CD8-positive, alpha-beta memory T cell (primary cell): ENCODE results near the gene SLC25A44. TPM values are rescaled to one million over a fixed set of nuclear protein-coding genes. Genes with fewer than 3 reads are reported as not detected.
A peak's percentile ranks its signal among the peaks of the same experiment; 100 is the strongest.
"Not testable (repeated sequence)": the region's sequence is repeated elsewhere in the genome, so short reads cannot be mapped to it uniquely, and the experiment has no call there.

Experiments
- CTCF ChIA-PET: fragments of 350-600 bp; sonication (Branson Sonifier 250); formaldehyde crosslinking; loops from one replicate; lab custom pipeline; 2021; ENCODE audit warnings: antibody characterized with exemption; lab: Charles Lee
- POLR2A ChIA-PET: fragments of 350-600 bp; sonication (Branson Sonifier 250); formaldehyde crosslinking; loops from one replicate; lab custom pipeline; 2021; ENCODE audit warnings: antibody characterized with exemption; lab: Charles Lee
- DNase-seq, 5 donors: peaks; one replicate each; pipeline versions ENCODE4 v3.0.0 to v3.0.0-alpha.2; 2020 to 2022; ENCODE audit warnings: mixed read lengths in 1 of 5
- H3K27ac ChIP-seq: one replicate; pipeline ENCODE4 v1.7.0; 2013; ENCODE audit warnings: low read depth, mild to moderate bottlenecking, low read length, moderate library complexity
- H3K27me3 ChIP-seq: 2 replicates; pipeline ENCODE4 v1.7.0; 2013; ENCODE audit warnings: low read length, mild to moderate bottlenecking; ENCODE audit not compliant: insufficient read depth, poor library complexity, severe bottlenecking
- H3K36me3 ChIP-seq: 2 replicates; pipeline ENCODE4 v1.7.0; 2013; ENCODE audit warnings: mild to moderate bottlenecking, low read length, moderate library complexity; ENCODE audit not compliant: insufficient read depth
- H3K4me1 ChIP-seq: 2 replicates; pipeline ENCODE4 v1.7.0; 2013; ENCODE audit warnings: mild to moderate bottlenecking, low read length, moderate library complexity; ENCODE audit not compliant: insufficient read depth
- H3K4me3 ChIP-seq: 2 replicates; pipeline ENCODE4 v1.7.0; 2013; ENCODE audit warnings: mild to moderate bottlenecking, low read length
- H3K9me3 ChIP-seq: 2 replicates; pipeline ENCODE4 v1.7.0; 2013; ENCODE audit warnings: mild to moderate bottlenecking, low read length
- H3K27ac Mint-ChIP-seq, 8 donors: one replicate each; pipeline ENCODE4 v1.8.0; 2020 to 2021; ENCODE audit warnings: mixed read lengths in 8 of 8, mild to moderate bottlenecking in 6 of 8, inconsistent platforms in 3 of 8, moderate library complexity in 3 of 8
- H3K27me3 Mint-ChIP-seq, 2 donors: one replicate each; pipeline ENCODE4 v1.8.0; 2020 to 2021; ENCODE audit warnings: mixed read lengths in 2 of 2, mild to moderate bottlenecking in 1 of 2, moderate library complexity in 1 of 2
- H3K36me3 Mint-ChIP-seq, 3 donors: one replicate each; pipeline ENCODE4 v1.8.0; 2020 to 2021; ENCODE audit warnings: mixed read lengths in 3 of 3, inconsistent platforms in 1 of 3, mild to moderate bottlenecking in 1 of 3
- H3K4me1 Mint-ChIP-seq, 3 donors: one replicate each; pipeline ENCODE4 v1.8.0; 2020 to 2021; ENCODE audit warnings: mixed read lengths in 3 of 3, inconsistent platforms in 1 of 3, mild to moderate bottlenecking in 1 of 3
- H3K4me3 Mint-ChIP-seq, 7 donors: one replicate each; pipeline ENCODE4 v1.8.0; 2020 to 2021; ENCODE audit warnings: mixed read lengths in 7 of 7, mild to moderate bottlenecking in 6 of 7, moderate library complexity in 4 of 7, inconsistent platforms in 2 of 7
- H3K9me3 Mint-ChIP-seq, 5 donors: one replicate each; pipeline ENCODE4 v1.8.0; 2020 to 2022; ENCODE audit warnings: mixed read lengths in 5 of 5, mild to moderate bottlenecking in 3 of 5, moderate library complexity in 2 of 5, inconsistent platforms in 1 of 5
- polyA plus RNA-seq: library from polyadenylated mRNA; unstranded; fragments of 300-500 nt; fragmentation: Illumina TruSeq; gene quantifications from one replicate; pipeline ENCODE4 v1.2.3, GENCODE V29; 2021
- total RNA-seq, 2 experiments: library from RNA; stranded (reverse); gene quantifications; one replicate each; pipeline ENCODE4 v1.2.3, GENCODE V29; 2021

The SLC25A44 gene
- total and polyA plus RNA-seq, 3 experiments from 2014 or later: 21.4 to 32.4 (median 30.8) TPM

DNA sequence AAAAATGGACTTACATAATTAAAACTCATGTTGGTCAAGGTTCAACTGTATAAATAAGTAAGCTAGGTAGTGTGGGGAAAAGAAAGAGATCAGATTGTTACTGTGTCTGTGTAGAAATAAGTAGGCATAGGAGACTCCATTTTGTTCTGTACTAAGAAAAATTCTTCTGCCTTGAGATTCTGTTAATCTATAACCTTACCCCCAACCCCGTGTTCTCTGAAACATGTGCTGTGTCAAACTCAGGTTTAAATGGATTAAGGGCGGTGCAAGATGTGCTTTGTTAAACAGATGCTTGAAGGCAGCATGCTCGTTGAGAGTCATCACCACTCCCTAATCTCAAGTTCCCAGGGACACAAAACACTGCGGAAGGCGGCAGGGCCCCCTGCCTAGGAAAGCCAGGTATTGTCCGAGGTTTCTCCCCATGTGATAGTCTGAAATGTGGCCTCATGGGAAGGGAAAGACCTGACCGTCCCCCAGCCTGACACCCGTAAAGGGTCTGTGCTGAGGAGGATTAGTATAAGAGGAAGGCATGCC is 12.4 kb upstream of the SLC25A44 start:
- H3K9me3 ChIP-seq, H3K27me3 ChIP-seq, H3K4me1 Mint-ChIP-seq, H3K36me3 ChIP-seq, H3K27ac Mint-ChIP-seq, H3K4me3 Mint-ChIP-seq, H3K27me3 Mint-ChIP-seq, H3K36me3 Mint-ChIP-seq, DNase-seq, CTCF ChIA-PET, H3K9me3 Mint-ChIP-seq, H3K4me3 ChIP-seq, H3K27ac ChIP-seq, POLR2A ChIA-PET: not testable (repeated sequence)
- H3K4me1 ChIP-seq: peaks cover 10% of the 10 kb centered on the region

DNA sequence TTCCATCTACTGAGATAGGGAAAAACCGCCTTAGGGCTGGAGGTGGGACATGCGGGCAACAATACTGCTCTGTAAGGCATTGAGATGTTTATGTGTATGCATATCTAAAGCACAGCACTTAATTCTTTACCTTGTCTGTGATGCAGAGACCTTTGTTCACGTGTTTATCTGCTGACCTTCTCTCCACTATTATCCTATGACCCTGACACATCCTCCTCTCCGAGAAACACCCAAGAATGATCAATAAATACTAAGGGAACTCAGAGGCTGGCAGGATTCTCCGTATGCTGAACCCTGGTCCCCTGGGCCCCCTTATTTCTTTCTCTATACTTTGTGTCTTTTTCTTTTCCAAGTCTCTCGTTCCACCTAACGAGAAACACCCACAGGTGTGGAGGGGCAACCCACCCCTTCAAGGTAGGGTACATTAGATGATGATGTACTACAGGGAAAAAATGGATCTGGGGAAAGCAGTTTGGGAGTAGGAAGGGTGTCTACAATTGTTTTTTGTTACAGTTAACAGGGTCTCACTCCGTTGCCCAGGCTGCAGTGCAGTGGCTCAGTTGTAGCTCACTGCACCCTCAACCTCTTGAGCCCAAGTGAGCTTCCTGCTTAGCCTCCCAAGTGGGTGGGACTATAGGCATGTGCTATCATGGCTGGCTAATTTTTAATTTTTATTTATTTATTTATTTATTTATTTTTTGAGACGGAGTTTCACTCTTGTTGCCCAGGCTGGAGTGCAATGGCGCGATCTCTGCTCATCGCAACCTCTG is 11.7 kb upstream of the SLC25A44 start:
- H3K4me1 Mint-ChIP-seq, H3K36me3 Mint-ChIP-seq, H3K9me3 ChIP-seq, H3K27ac Mint-ChIP-seq, H3K27ac ChIP-seq, H3K27me3 ChIP-seq, H3K27me3 Mint-ChIP-seq, H3K36me3 ChIP-seq, DNase-seq, H3K4me3 ChIP-seq, H3K9me3 Mint-ChIP-seq, CTCF ChIA-PET, POLR2A ChIA-PET: not testable (repeated sequence)
- peaks cover 10% of the 10 kb centered on the region for H3K4me1 ChIP-seq
- peak overlapping the region in 1 of 7 donors; percentile 36 for H3K4me3 Mint-ChIP-seq

DNA sequence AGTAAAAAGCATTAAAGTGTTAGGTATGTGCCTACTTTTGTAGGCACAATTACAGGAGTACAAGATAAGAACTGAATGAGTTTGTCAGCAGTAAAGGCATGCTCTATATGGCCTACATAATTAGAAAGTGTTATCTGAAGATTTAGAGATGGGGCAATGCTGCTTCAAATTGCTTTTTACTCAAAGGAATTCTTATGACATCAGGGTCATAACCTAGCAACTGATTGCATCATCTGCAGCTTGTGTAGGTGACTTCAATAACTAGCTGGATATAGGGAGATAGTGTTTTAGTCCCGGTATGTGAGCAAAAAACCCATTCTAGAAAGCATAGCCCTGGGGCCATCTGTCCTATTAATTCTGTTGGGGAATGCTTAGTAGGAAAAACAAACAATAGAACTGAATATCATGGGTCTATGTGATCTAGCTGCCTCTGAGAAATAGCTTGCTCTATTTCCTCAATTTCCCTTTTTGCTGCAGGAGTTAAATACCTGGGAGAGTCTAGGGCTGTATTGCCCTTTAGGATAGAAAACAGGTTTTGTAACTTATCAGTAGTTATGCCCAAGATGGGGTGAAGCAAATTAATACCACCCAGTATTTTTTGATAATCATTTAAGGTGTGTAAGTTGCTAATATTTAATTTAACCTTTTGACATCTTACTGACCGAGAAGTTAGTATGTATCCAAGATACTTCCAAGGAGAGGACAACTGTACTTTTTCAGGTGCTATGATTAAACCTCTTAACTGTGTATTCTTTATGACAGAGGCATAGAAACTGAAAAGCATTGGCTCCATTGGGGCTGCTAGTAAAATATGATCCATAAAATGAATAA is 7.3 kb upstream of the SLC25A44 start:
- H3K9me3 ChIP-seq, H3K27me3 ChIP-seq, POLR2A ChIA-PET, H3K27me3 Mint-ChIP-seq, H3K36me3 Mint-ChIP-seq, H3K4me1 ChIP-seq, H3K27ac ChIP-seq, H3K36me3 ChIP-seq, DNase-seq, H3K4me1 Mint-ChIP-seq, H3K4me3 ChIP-seq, H3K4me3 Mint-ChIP-seq, CTCF ChIA-PET, H3K27ac Mint-ChIP-seq, H3K9me3 Mint-ChIP-seq: not testable (repeated sequence)

DNA sequence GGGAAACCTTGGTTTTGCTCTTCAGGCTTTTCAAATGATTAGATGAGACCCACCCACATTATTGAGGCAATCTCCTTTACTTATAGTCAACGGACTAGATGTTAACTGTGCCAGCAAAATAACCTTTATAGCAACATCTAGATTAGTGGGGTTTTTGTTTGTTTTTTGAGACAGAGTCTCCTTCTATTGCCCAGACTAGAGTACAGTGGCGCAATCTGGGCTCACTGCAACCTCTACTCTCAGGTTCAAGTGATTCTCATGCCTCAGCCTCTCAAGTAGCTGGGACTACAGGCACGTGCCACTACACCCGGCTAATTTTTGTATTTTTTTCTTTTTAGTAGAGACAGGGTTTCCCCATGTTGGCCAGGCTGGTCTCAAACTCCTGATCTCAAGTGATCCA is 3.6 kb upstream of the SLC25A44 start:
- POLR2A ChIA-PET: not testable (repeated sequence)

DNA sequence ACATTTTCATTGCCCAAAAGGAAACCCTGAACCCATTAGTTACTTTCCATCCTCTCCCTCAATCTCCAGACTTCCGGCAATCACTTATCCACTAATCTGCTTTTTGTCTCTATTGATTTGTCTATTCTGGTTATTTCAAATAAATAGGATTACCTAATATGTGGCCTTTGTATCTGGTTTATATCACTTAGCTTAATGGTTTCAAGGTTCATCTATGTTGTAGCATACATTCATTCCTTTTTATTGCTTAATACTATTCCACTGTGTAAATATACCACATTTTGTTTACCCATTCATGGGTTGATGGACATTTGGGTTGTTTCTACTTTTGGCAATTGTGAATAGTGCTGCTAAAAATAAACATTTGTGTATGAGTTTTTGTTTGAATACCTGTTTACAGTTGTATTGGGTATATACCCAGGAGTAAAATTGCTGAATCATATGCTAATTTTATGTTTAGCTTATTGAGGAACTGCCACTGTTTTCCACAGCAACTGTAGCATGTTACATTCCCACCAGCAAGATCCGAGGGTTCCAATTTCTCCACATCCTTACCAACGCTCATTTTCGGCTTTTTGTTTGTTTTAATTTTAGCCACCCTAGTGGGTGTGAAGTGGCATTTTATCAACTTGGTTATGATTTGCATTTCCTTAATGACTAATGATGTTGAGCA is 2.5 kb upstream of the SLC25A44 start:
- Mint-ChIP-seq H3K9me3 (peaks cover 0 to 6% (median 3%) of the 10 kb centered on the region in 5 donors), H3K27me3 (no peaks in the 10 kb centered on the region), H3K4me1 (peaks cover 24 to 32% (median 28%) of the 10 kb centered on the region in 3 donors), H3K36me3 (peaks cover 3 to 20% (median 4%) of the 10 kb centered on the region in 3 donors), H3K4me3 (peak overlapping the region in 1 of 7 donors; percentile 56), H3K27ac (no peak overlapping the region)
- H3K4me1 ChIP-seq: peaks cover 23% of the 10 kb centered on the region
- no peaks in the 10 kb centered on the region for H3K36me3 ChIP-seq
- no peak overlapping the region for H3K27ac ChIP-seq
- ChIA-PET POLR2A (no interaction called here), CTCF (interaction anchor here (1.3 kb wide), 1 partner anchor 21 kb away, joined by 4 read pairs; the partner anchor contains the start of gene PMF1)
- H3K4me3 ChIP-seq: no peak overlapping the region
- DNase-seq: no peak
- no peaks in the 10 kb centered on the region for H3K27me3 ChIP-seq
- no peaks in the 10 kb centered on the region for H3K9me3 ChIP-seq

More for the DNA sequence above, 3.6 kb upstream of the SLC25A44 start:
- H3K36me3 ChIP-seq, H3K27ac ChIP-seq, H3K27ac Mint-ChIP-seq, H3K27me3 Mint-ChIP-seq, H3K9me3 Mint-ChIP-seq, H3K9me3 ChIP-seq, DNase-seq, H3K27me3 ChIP-seq, H3K4me3 Mint-ChIP-seq, H3K36me3 Mint-ChIP-seq, H3K4me3 ChIP-seq: not testable (repeated sequence)
- H3K4me1 ChIP-seq: peaks cover 16% of the 10 kb centered on the region
- H3K4me1 Mint-ChIP-seq: peaks cover 13 to 20% (median 17%) of the 10 kb centered on the region in 3 donors
- CTCF ChIA-PET: interaction anchor here (2.2 kb wide), 1 partner anchor 35 kb away, joined by 7 read pairs; no protein-coding TSS in a partner anchor

DNA sequence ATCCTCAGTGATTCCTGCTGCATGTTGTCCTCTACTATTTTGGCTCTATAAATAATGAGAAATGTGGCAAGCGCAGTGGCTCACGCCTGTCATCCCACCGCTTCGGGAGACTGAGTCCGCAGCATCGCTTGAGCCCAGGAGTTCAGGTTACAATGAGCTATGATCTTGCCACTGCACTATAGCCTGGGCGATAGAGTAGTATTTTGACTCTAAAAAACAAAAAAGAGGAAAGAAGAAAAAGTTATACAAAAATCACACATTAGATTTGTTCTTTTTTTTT is 756 bp upstream of the SLC25A44 start:
- peaks cover 26% of the 10 kb centered on the region for H3K4me1 ChIP-seq
- Mint-ChIP-seq H3K36me3 (peaks cover 0 to 27% (median 4%) of the 10 kb centered on the region in 3 donors), H3K27ac (peak overlapping the region in 6 of 8 donors; percentile 88 to 97 (median 93)), H3K27me3 (no peaks in the 10 kb centered on the region), H3K4me3 (peak overlapping the region; percentile 90 to 97 (median 95)), H3K4me1 (peaks cover 37 to 47% (median 41%) of the 10 kb centered on the region in 3 donors), H3K9me3 (no peaks in the 10 kb centered on the region)
- H3K9me3 ChIP-seq: no peaks in the 10 kb centered on the region
- H3K4me3 ChIP-seq: peak overlapping the region; percentile 84
- POLR2A ChIA-PET: interaction anchor here (0.7 to 2.4 kb wide), 5 partner anchors 19 to 426 kb away, joined by 3 to 34 read pairs (median 3); partner anchors contain the start of genes PMF1 and SMG5
- H3K27me3 ChIP-seq: no peaks in the 10 kb centered on the region
- CTCF ChIA-PET: interaction anchor here (2.4 kb wide), 1 partner anchor 20 kb away, joined by 16 read pairs; the partner anchor contains the start of gene PMF1
- H3K27ac ChIP-seq: peak overlapping the region; percentile 76
- H3K36me3 ChIP-seq: no peaks in the 10 kb centered on the region
- no peak for DNase-seq

DNA sequence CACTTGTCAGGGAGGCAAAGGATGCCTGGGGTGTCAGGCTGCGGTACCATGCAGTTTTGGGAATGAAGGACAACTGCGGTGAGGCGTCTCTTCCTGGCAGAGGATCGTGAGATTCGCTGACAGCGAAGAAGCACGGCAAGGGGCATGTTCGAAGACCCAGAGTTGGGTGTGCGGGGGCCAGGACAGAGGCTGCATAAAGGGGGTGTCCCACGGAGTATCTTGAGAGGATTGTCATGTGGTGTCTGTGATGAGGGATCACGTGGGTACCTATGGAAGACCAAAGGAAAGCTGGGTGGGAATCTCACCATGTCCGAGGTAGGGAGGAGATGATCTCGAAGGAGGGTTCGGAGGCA is 372 bp downstream of the SLC25A44 start:
- H3K36me3 Mint-ChIP-seq: peaks cover 0 to 35% (median 4%) of the 10 kb centered on the region in 3 donors
- ChIA-PET POLR2A (interaction anchor here (1.5 to 2.4 kb wide), 3 partner anchors 18 to 31 kb away, joined by 3 to 34 read pairs (median 3); partner anchors contain the start of gene PMF1), CTCF (interaction anchor here (0.8 to 2.4 kb wide), 7 partner anchors 19 to 98 kb away, joined by 3 to 16 read pairs (median 4); partner anchors contain the start of gene PMF1)
- Histone ChIP-seq H3K9me3 (no peaks in the 10 kb centered on the region), H3K4me1 (peaks cover 37% of the 10 kb centered on the region), H3K4me3 (peak overlapping the region; percentile 84), H3K36me3 (no peaks in the 10 kb centered on the region), H3K27ac (peak overlapping the region; percentile 78), H3K27me3 (no peaks in the 10 kb centered on the region)
- H3K4me3 Mint-ChIP-seq: peak overlapping the region; percentile 90 to 97 (median 95)
- H3K27ac Mint-ChIP-seq: peak overlapping the region; percentile 88 to 97 (median 93)
- no peaks in the 10 kb centered on the region for H3K9me3 Mint-ChIP-seq
- DNase-seq: no peak
- H3K4me1 Mint-ChIP-seq: peaks cover 49 to 58% (median 52%) of the 10 kb centered on the region in 3 donors
- H3K27me3 Mint-ChIP-seq: no peaks in the 10 kb centered on the region
